DMS79 (cell line): ENCODE measurements around the gene DEFB131A.
"Not testable (repeated sequence)": the region's sequence is repeated elsewhere in the genome, so short reads cannot be mapped to it uniquely, and the experiment has no call there.

ENCODE experiments used
- DNase-seq: peaks from one replicate; lab custom pipeline; 2025; lab: John Stamatoyannopoulos, UW

Gene DEFB131A

DNA sequence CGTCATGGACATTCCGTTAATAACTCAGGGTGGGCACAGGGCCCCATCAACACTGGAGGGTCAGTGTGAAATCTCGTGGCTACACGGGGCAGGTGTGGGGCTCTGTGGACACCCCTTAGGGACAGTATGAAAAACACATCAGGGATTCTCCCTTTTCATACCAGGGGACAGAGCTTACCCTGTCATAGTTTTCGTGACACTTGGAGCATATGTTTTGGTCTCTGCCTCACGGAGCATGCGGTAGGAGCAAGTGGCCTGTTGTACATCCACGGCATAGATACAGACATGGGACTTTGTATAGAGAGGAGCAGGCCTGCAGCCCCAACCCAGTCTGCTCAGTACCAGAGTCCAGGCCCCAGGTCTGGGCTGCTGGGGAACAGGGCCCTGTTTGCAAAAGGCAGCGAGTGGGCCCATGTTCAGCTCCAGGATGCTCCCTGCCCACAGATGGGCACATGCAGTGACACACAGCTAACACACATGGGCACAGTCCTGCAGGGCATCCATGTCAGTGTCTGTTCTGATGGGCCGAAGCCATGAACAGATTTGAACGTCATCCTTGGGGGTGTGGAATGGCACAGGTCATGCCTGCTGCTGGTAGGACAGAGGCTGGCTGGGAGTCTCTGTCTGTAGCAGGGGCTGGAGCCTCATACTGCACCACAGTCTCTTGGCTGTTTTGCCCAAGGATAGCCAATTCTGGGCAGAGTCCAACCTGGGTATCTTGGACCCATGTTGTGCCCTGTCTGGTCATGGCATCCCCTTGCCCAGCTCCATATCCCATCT lies 50.2 kb downstream of the DEFB131A start:
- DNase-seq: not testable (repeated sequence)

DNA sequence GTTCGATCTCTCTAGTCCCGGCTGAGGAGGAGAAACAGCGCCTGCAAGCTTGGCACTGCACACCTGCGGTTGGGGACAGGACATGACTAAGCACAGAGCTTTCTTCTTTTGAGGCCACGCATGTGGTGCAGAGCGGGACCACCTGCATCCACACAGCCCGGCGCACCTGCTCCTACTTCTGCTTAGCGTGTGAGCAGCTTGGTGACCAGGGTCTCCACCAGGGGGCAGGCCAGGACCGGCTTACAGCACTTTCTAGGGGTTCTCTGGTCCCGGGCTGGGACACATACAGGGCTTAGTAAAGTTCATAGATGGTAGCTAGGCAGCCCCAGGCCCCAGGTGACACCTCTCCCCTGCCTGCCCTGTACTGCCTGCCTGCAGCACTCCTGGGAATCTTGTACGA lies 51.2 kb downstream of the DEFB131A start:
- peak; percentile 45 for DNase-seq

DNA sequence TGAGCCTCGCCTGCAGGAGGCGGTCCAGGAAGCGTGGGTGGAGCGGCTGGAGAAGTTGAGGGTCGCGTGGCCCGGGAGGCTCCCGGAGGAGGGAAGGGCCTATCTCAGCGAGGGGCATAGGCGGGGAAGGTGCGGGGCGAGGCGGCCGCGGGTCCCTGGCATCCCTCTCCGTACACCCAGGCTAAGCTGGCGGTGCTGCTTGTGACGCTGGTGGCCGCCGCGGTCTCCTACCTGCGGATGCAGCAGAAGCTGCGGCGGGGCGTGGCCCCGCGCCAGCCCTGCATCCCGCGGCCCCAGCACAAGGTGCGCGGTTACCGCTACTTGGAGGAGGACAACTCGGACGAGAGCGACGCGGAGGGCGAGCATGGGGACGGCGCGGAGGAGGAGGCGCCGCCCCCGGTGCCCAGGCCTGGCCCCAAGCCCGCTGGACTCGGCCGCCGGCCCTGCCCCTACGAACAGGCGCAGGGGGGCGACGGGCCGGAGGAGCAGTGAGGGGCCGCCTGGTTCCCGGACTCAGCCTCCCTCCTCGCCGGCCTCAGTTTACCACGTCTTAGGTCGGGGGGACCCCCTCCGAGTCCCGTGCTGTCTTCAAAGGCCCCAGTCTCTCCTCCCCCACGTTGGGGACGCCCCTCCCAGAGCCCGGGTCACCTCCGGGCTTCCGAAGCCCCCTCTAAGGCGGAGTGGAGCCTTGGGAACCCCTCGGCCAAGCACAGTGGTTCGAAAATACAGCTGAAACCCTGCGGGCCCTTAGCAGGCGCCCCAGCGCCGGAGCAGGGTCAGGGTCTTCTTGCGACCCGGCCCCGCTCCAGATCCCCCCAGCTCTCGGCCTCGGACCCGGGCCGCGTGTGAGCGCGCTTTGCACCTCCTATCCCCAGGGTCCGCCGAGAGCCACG lies 53.6 kb downstream of the DEFB131A start:
- not testable (repeated sequence) for DNase-seq

DNA sequence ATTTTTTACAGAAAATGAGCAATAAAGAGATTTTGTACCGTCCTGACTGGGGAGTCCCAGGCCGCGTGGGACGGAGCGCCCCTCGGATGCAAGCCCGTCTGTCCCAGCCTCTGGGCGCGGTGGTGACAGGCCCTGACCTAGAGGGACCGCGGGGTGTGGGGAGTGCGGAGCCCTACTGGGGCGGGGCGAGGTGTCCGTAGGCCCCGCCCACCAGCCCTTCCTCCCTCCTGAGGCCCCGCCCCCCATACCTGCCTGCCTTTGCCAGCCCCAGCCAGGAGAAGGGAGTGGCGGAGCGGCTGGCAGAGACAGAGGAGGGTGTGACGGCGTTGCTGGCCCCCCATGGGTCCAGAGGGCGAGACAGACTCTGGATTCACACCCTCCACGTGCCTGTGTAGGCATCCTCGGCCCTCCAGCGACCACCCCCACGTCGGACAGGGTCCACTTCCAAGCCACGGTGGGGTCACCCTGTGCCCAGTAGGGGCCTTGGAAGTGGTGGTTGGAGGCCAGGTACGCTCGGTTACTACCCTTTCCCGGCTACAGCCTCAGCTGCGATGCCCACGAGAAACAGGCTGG lies 54.3 kb downstream of the DEFB131A start:
- not testable (repeated sequence) for DNase-seq

DNA sequence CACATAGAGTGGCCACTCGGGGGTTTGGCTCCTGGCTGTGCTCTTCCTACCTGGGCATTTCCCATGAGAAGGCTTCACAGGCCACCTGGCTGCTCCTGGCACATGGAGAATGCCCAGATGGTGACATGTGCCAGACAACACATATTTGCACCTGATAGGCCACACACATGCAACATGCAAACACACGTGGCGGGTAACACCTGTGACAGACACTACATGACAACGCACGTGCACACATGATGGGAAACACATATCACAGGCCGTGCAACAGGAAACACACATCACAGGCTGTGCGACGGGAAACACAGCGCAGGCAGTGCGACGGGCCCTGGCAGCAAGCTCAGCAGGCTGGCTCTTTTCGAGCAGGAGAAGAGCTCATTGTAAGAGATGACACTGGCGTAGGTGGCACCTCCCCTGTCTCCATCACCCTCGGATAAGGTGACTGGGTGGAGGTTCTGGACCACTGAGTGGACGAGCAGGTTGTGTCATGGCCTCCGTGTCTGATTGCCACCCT lies 55.8 kb downstream of the DEFB131A start:
- not testable (repeated sequence) for DNase-seq
